Lower lobe of right lung (tissue), 2 donors: ENCODE measurements around the gene LGALS9. TPM values are rescaled to one million over a fixed set of nuclear protein-coding genes. Genes with fewer than 3 reads are reported as not detected.
A peak's percentile ranks its signal among the peaks of the same experiment; 100 is the strongest.
"Not testable (repeated sequence)": the region's sequence is repeated elsewhere in the genome, so short reads cannot be mapped to it uniquely, and the experiment has no call there.

Experiments
- ATAC-seq, 2 donors: fragments of 200-7000 bp; cut with Tn5 transposase; one replicate each; pipeline ENCODE4 v1.9.1; 2020 to 2022; ENCODE audit warnings: mild to moderate bottlenecking in 2 of 2, moderate library complexity in 2 of 2
- DNase-seq: peaks from one replicate; pipeline ENCODE4 v3.0.0-alpha.2; 2020
- H3K27ac ChIP-seq: fragments of 200-600 bp; one replicate; pipeline ENCODE4 v1.8.0; 2022
- H3K27me3 ChIP-seq: fragments of 200-600 bp; one replicate; pipeline ENCODE4 v1.8.0; 2022; ENCODE audit warnings: low read depth
- H3K36me3 ChIP-seq: fragments of 200-600 bp; one replicate; pipeline ENCODE4 v1.8.0; 2022; ENCODE audit warnings: mild to moderate bottlenecking
- H3K4me1 ChIP-seq: fragments of 200-600 bp; one replicate; pipeline ENCODE4 v1.8.0; 2022
- H3K4me3 ChIP-seq: fragments of 200-600 bp; one replicate; pipeline ENCODE4 v1.8.0; 2022; ENCODE audit warnings: mild to moderate bottlenecking
- H3K9me3 ChIP-seq: fragments of 200-600 bp; one replicate; pipeline ENCODE4 v1.8.0; 2022
- CTCF ChIP-seq: fragments of 200-600 bp; IDR thresholded peaks from one replicate; pipeline ENCODE4 v1.8.0; 2022; ENCODE audit warnings: antibody characterized with exemption, mild to moderate bottlenecking
- intact Hi-C: fragments of 100-400 bp; cut with DNase I; formaldehyde crosslinking; loops from one replicate; pipeline ENCODE4 v1.11.0; 2022
- total RNA-seq: library from RNA; stranded (reverse); fragmentation: NEBNext Ultra II Directional; extraction: Animal tissue kit (Norgen Biotek cat#: 25700); gene quantifications from one replicate; pipeline ENCODE4 v1.2.1, GENCODE V29; 2021
- donor health status: DM: no; HTN: yes; CAD: no; lungs with severe emphysema.

LGALS9 gene
- total RNA-seq, 1 donor from 2014 or later, result 349 TPM

DNA sequence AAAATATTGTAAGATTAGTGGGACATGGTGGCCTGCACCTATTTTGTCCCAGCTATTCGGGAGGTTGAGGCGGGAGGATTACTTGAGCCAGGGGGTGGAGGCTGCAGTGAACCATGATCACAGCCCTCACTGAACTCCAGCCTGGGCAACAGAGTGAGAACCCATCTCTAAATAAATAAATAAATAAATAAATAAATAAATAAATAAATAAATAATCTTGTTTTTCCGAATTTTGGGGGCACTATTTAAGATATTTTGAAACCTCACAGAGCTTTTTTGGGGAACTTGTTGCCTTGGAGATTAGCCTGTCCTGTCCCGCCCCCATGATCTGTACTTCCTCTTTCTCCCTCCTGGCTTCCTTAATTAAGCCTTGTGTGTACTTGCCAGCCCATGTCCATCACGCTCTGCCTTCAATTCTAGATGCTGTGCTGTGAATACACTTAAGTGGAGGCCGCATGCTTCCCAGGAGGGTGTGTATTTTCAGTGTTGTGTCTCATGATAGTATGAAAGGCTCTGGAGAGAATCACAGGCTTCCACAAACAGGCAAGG, 4.4 kb downstream of the LGALS9 start:
- H3K36me3 ChIP-seq, result peaks cover 15% of the 10 kb centered on the region
- H3K27me3 ChIP-seq, result no peaks in the 10 kb centered on the region
- H3K27ac ChIP-seq, result peak overlapping the region; percentile 24
- peaks cover 53% of the 10 kb centered on the region for H3K4me1 ChIP-seq
- DNase-seq (no peak), ATAC-seq (peak; percentile 34 to 35)
- no peak overlapping the region for H3K4me3 ChIP-seq
- intact Hi-C loops, result no loop called here
- TF ChIP-seq CTCF, result no peak
- no peaks in the 10 kb centered on the region for H3K9me3 ChIP-seq

GRCh38 chr17:27636005-27636520, 5.1 kb downstream of the LGALS9 start:
- H3K9me3 ChIP-seq, H3K27me3 ChIP-seq, intact Hi-C loops, DNase-seq, ATAC-seq, H3K27ac ChIP-seq, H3K4me3 ChIP-seq: not testable (repeated sequence)
- Histone ChIP-seq H3K36me3 (peaks cover 22% of the 10 kb centered on the region), H3K4me1 (peaks cover 48% of the 10 kb centered on the region)

- H3K27me3 ChIP-seq, ATAC-seq, DNase-seq, H3K4me3 ChIP-seq, H3K27ac ChIP-seq, H3K9me3 ChIP-seq, intact Hi-C loops: not testable (repeated sequence)
- Histone ChIP-seq H3K4me1 (peaks cover 31% of the 10 kb centered on the region), H3K36me3 (peaks cover 32% of the 10 kb centered on the region)
Measured at GRCh38 chr17:27637818-27638217, 6.8 kb downstream of the LGALS9 start.

GRCh38 chr17:27638415-27638914, 7.5 kb downstream of the LGALS9 start:
- intact Hi-C loops, H3K4me3 ChIP-seq, H3K27me3 ChIP-seq, DNase-seq, H3K27ac ChIP-seq, H3K9me3 ChIP-seq: not testable (repeated sequence)
- H3K4me1 ChIP-seq, result peaks cover 26% of the 10 kb centered on the region
- ATAC-seq, result peak; percentile 50 to 52
- peaks cover 37% of the 10 kb centered on the region for H3K36me3 ChIP-seq

- peaks cover 37% of the 10 kb centered on the region for H3K36me3 ChIP-seq
- DNase-seq, result no peak
- H3K27me3 ChIP-seq, result no peaks in the 10 kb centered on the region
- ATAC-seq, result no peak
- H3K27ac ChIP-seq, result no peak overlapping the region
- no peak overlapping the region for H3K4me3 ChIP-seq
- intact Hi-C loops, result no loop called here
- H3K9me3 ChIP-seq, result no peaks in the 10 kb centered on the region
- TF ChIP-seq CTCF, result no peak
- peaks cover 10% of the 10 kb centered on the region for H3K4me1 ChIP-seq
Measured at GRCh38 chr17:27640790-27641189, 9.8 kb downstream of the LGALS9 start.

DNA sequence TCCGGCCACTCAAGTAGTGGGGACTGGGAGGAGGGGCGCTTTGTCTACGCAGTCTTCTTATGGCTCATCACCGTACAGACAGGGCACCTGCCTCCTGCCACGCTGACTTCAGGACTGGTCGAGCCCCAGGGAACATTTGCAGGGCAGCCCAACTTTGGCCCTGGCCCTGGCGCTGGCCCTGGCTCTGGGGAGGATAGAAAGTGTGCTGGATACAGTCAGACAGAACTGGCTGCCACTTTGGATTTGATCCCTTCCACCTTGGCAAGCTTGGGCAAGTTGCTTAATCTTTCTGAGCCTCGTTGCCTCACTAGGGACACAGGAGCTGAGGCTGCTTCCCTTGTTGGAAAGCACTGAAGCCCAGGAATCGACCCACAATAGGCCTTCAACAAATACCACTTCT, 13.6 kb downstream of the LGALS9 start:
- Histone ChIP-seq H3K36me3 (peaks cover 50% of the 10 kb centered on the region), H3K27me3 (no peaks in the 10 kb centered on the region)

GRCh38 chr17:27645621-27646020, 14.6 kb downstream of the LGALS9 start:
- H3K27ac ChIP-seq, H3K4me3 ChIP-seq, H3K9me3 ChIP-seq, intact Hi-C loops, H3K27me3 ChIP-seq, DNase-seq: not testable (repeated sequence)
- ATAC-seq, result peak; percentile 39 to 54
- Histone ChIP-seq H3K36me3 (peaks cover 40% of the 10 kb centered on the region), H3K4me1 (peaks cover 12% of the 10 kb centered on the region)

More for the DNA sequence above, 13.6 kb downstream of the LGALS9 start:
- intact Hi-C loops, result no loop called here
- peaks cover 12% of the 10 kb centered on the region for H3K4me1 ChIP-seq
- DNase-seq (no peak), ATAC-seq (peak; percentile 15 to 26)
- H3K9me3 ChIP-seq, result no peaks in the 10 kb centered on the region
- H3K4me3 ChIP-seq, result no peak overlapping the region
- no peak for TF ChIP-seq CTCF
- no peak overlapping the region for H3K27ac ChIP-seq
